Measurements from ENCODE around the gene PLAAT5. TPM values are rescaled to one million over a fixed set of nuclear protein-coding genes. Genes with fewer than 3 reads are reported as not detected.
"Not testable (repeated sequence)": the region's sequence is repeated elsewhere in the genome, so short reads cannot be mapped to it uniquely, and the experiment has no call there.

The PLAAT5 gene, protein sequence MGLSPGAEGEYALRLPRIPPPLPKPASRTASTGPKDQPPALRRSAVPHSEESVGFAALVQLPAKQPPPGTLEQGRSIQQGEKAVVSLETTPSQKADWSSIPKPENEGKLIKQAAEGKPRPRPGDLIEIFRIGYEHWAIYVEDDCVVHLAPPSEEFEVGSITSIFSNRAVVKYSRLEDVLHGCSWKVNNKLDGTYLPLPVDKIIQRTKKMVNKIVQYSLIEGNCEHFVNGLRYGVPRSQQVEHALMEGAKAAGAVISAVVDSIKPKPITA
- 17.7 TPM for total RNA-seq

DNA sequence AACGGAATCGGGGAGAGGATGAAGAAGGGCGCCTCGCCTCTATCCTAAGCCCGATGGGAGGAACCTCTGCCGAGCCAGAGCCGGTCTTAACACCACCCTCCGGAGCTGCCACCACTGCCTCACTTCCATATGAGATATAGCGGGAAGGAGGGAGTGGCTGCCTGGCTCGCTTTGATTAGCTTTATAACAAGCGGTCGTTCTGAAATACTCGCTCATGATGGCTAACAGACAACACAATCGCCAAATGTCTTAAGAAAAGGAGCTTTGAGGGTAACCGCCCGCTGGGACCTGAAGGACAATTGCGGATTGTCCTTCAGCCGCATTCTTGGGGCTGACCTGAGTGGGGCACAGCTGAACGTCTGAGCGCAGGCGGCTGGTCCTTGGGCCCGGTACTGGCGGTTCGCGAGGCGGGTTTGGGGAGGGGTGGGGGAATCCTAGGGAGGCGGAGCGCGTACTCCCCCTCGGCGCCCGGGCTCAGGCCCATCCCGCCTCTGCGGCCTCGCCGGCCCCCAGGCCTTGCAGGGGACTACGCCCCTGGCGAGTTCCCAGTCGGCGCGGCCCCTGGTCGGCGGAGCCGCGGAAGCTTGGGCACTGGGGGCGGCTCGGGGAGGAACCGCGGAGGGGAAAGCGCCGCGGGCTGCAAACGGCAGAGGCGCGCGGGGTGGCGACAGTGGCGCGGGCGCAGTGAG lies at the start of gene PLAAT5:
PLAAT5 (minus strand) TSS at position 617 of the 689 bp plus-strand sequence; CDS start at position 484, 133 bp downstream.
- ATAC-seq (peak; percentile 92), DNase-seq (ENCODE audit: low spot score) (peak; percentile 81)
- intact Hi-C loops (cut with DNase I) = no loop called here

DNA sequence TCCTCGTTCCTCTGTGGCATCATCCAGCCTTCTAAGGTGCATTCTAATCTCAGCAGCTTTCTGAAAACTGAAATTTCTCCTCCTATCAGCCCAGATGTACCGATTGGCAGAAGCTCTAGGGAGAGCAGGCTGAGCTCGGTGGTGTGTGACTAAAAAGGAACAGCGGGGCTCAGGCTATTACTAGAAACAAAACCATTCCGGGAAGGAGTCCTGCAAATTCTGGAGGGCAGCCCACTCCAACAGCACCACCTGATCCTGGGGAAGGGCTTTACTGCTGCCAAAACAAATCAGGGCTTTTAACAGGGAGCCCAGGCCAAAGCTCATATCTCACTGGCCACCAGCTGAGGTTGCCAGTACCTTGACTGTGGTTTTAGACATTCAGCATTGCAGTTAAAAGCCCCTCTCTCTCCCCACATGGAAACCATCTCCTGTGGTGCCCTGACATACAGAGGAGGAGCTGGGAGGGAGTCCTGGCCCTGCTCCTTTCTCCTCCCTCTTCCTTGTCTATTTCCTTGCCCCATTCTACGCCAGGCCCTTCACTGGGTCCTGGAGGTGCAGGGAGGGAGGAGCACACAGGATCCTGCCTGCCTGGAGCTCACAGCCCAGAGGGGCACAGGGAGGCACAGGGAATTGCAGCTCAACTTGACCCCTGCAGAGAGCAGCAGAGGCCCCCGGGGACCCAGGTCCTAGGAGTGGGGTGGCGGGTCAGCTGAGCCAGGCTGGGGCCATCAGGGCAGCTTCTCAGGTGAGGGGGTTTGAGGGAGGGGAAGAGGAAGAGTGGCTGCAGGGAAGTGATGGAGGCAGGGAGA lies 46.5 kb upstream of the PLAAT5 start:
- DNase-seq (ENCODE audit: low spot score) = peak; percentile 82
- peak; percentile 89 for ATAC-seq
- intact Hi-C loops (cut with DNase I) = no loop called here

DNA sequence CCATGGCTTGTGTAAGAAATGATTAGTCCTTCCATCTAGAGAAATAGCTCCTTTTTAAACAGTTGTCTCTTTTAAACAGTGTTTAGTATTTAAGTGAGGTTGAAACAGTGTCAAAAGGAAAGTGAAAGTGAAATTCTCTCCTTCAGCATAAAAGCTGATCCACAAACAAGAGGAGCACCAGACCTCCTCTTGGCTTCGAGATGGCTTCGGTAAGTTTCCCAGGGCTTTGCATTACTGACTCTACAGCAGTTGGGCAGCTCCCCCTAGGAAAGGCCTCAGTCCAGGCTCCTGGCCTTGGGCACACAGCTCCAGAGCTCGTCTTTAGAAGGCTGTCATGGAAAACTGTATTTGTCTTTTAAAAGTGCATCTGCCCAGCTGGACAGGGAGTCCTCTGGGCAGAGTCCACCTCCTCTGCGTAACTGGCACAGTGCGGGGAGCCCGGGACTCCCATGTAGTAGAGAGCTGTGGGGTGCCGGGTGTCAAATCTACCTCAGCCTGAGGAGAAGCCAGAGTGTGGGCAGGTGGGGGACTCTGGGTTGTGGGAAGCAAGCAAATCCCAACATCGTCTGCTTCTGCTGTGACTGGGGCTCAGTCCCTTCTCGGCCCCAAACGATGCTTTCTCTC lies 45.8 kb upstream of the PLAAT5 start, which contains the start of gene PLAAT4:
PLAAT4 (plus strand) TSS at position 140 of the 624 bp plus-strand sequence; CDS start at position 201, 61 bp downstream.
- ATAC-seq (peak; percentile 80), DNase-seq (ENCODE audit: low spot score) (no peak)
- intact Hi-C loops (cut with DNase I) = no loop called here

DNA sequence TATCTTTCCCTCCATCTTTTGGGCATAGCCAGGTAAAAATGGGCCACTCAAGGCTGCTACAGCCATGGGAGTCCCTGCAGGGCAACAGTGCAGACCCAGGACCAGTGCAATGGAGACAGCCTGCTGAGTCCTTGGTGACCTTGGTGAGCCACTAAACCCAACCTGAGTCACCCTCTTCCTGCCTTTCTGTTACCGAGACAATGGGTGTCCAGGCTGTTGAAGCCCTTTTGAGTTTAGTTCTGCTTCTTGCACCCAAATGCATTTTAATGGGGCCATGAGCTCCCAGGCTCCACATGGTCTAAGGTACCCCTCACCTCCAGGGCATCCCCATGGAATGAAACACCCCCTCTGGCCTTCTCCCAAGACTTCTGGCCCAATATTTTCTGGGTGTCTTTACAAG lies 44.8 kb upstream of the PLAAT5 start:
- DNase-seq (ENCODE audit: low spot score) = no peak
- ATAC-seq = no peak
- intact Hi-C loops (cut with DNase I) = no loop called here

DNA sequence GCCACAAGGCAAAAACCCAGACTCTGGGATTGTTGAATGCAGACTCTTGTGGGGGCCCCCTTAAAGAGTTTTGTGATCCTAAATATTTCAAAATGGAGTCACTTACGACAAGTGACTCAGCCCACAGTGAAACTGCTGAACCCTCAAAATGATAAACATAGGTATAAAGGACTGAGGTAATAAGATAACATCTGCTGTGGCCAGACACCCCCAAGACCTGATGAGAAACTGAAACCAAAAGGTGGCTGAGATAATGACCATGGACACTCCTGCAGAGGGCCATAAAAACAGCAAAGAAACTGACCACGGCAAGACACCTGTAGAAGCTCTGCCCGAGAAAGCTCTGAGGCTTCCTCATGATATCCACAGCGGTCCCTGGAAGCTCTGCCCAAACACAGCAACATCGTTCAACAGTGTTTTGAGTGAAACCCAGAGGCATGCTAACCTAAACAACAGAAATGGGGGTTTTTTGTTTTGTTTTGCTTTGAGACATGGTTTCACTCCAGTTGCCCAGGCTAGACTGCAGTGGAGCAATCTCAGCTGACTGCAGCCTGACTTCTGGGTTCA lies 44.0 kb upstream of the PLAAT5 start:
- DNase-seq (ENCODE audit: low spot score) = no peak
- intact Hi-C loops (cut with DNase I) = no loop called here
- ATAC-seq = no peak

DNA sequence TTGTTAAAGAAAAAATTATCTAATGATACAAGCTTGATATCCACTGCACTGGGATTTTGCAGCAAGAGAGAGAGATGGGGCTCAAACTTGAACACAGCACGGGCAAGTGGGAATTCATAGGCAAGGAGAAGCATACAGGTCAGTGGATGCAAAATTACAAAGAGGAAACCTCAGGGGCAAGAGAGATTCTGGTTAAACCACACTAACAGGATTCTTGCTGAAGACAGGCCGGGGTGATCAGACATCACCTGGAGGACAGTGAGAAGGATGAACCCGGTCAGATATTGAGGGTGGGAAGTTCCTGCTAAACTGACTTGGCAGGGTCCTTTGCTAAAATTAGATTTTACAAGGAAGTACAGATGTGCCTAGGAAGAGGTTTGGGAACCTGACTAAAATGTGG lies 43.1 kb upstream of the PLAAT5 start:
- ATAC-seq = no peak
- intact Hi-C loops (cut with DNase I) = no loop called here

DNA sequence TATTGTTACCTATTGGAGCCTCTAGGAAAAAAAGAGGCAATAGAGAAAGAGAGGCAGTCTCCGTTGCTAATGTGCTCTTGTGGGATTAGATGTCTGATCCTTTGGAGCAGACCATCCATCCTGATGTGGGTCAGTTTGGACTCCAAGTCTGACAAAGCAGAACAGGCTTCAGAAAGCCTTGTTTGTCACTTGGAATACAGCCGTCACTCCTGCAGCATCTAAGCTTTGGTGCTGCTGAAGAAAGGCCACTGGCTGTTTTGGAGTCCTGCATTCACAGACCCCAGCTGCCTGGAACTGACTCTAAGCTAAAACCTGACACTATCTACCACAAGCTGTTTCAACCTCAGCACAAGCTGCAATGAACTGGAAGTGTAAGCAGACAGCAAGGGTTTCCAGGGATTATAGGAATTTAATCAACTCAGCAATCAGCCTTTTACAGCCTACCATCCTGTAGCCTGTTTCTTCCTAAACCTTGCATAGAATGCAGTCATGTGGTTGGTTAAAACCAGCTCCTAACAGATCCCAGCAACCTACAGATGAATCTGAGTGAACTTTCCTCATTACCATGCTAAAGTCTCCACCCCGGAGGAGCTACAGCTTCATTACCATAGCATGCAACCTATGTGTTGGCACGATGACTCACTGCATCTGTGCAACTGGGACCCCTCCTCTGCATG lies 42.0 kb upstream of the PLAAT5 start:
- DNase-seq (ENCODE audit: low spot score) = no peak
- no peak for ATAC-seq
- intact Hi-C loops (cut with DNase I) = no loop called here

More for the DNA sequence above, 43.1 kb upstream of the PLAAT5 start:
- DNase-seq (ENCODE audit: low spot score) = no peak

DNA sequence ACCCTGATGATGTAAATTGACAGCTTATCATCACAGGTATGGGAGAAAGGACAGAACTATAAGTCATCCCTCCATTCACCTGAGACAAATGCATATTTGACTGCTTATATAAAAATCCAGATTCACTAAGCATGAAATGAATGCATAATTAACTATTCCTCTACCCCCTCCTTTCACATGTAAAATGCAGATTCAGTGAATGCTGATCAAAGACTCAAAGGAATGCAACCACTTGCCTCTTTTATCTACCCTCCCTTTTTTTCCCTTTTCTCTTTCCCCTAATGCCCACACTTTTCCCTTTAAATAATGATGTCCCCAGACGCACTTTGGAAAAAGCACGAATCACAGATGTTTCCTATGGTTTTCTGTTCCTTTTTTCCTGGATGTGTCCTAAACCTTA lies 41.1 kb upstream of the PLAAT5 start:
- intact Hi-C loops (cut with DNase I) = no loop called here
- DNase-seq (ENCODE audit: low spot score) (no peak), ATAC-seq (no peak)

DNA sequence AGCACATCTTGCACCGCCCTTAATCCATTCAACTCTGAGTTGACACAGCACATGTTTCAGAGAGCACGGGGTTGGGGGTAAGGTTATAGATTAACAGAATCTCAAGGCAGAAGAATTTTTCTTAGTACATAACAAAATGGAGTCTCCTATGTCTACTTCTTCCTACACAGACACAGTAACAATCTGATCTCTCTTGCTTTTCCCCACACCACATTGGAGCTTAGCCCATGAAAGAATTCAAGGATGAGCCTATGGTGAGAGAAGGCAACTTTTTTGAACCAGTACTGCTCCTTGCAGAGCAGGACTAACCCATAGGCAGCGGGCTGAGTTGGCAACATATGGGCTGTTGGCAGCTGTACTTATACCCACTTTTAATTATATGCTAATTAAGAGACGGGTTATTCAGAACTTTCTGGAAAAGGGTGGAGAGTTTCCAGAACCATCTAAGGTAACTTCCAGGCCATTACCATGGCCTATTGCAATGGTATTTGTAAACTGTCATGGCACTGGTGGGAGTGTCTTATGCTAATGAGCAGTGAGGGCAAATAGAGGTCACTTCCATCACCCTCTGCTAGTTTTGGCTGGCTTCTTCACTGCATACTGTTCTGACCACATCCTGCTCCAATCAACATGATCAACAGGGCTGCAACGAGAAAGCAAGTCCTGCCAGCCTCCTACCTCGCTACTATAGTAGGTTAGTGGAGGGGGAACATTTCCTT lies 40.3 kb upstream of the PLAAT5 start:
- intact Hi-C loops (cut with DNase I); DNase-seq (ENCODE audit: low spot score): not testable (repeated sequence)
- ATAC-seq = peak; percentile 90

DNA sequence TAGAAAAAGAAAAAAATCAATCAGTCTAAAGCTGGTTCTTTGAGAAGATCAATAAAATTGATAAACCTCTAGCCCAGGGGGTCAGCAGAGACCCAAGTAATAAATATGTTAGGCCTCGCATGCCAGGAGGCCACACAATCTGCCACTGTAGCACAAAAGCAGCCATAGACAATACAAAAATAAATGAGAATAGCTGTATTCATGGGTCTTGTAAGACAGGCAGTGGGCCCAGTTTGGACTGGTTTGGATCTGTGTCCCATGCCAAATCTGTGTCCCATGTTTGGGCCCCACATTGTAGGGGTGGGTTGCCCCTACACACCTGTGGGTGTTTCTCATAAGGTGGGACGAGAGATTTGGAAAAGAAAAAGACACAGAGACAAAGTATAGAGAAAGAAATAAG lies 39.1 kb upstream of the PLAAT5 start:
- DNase-seq (ENCODE audit: low spot score) (no peak), ATAC-seq (peak; percentile 24)
- intact Hi-C loops (cut with DNase I) = no loop called here

DNA sequence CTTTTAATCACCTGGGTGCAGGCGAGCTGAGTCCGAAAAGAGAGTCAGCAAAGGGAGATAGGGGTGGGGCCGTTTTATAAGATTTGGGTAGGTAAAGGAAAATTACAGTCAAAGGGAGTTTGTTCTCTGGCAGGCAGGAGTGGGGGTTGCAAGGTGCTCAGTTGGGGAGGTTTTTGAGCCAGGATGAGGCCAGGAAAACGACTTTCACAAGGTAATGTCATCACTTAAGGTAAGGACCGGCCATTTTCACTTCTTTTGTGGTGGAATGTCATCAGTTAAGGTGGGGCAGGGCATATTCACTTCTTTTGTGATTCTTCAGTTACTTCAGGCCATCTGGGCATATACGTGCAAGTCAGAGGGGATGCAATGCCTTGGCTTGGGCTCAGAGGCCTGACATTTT lies 38.4 kb upstream of the PLAAT5 start:
- intact Hi-C loops (cut with DNase I); ATAC-seq; DNase-seq (ENCODE audit: low spot score): not testable (repeated sequence)

DNA sequence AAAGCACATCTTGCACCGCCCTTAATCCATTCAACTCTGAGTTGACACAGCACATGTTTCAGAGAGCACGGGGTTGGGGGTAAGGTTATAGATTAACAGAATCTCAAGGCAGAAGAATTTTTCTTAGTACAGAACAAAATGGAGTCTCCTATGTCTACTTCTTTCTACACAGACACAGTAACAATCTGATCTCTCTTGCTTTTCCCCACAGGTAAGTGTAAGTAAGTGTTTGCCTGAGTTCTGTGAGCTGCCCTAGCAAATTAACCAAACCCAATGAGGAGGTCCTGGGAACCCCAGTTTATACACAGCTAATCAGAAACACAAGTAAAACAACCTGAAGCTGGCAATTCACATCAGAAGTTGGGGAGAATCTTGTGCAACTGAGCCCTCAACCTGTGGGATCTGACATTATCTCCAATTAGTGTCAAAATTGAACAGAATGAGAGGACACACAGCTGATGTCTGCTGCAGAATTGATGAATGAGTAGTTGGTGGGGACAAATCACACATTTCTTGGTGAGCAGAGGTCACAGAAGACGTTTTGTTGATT lies 37.8 kb upstream of the PLAAT5 start:
- ATAC-seq; DNase-seq (ENCODE audit: low spot score); intact Hi-C loops (cut with DNase I): not testable (repeated sequence)

DNA sequence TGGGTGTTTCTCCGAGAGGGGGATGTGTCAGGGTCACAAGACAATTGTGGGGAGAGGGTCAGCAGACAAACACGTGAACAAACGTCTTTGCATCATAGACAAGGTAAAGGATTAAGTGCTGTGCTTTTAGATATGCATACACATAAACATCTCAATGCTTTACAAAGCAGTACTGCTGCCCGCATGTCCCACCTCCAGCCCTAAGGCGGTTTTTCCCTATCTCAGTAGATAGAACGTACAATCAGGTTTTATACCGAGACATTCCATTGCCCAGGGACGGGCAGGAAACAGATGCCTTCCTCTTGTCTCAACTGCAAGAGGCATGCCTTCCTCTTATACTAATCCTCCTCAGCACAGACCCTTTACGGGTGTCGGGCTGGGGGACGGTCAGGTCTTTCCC lies 37.2 kb upstream of the PLAAT5 start:
- intact Hi-C loops (cut with DNase I); ATAC-seq; DNase-seq (ENCODE audit: low spot score): not testable (repeated sequence)

DNA sequence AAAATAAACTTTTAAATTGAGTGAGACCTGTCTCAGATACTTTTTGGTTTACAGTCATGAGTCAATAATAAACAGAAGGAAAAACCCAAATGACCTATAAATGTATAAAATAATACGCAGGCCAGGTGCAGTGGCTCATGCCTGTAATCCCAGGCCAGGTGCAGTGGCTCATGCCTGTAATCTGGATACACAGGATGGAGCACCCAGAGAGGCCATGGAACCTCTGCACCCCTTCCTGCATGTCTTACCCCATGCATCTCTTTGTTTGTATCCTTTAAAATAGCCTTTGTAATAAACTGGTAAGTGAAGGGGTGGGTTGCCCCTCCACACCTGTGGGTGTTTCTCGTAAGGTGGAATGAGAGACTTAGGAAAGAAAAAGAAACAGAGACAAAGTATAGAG lies 36.7 kb upstream of the PLAAT5 start:
- intact Hi-C loops (cut with DNase I) = no loop called here
- ATAC-seq (no peak), DNase-seq (ENCODE audit: low spot score) (no peak)

DNA sequence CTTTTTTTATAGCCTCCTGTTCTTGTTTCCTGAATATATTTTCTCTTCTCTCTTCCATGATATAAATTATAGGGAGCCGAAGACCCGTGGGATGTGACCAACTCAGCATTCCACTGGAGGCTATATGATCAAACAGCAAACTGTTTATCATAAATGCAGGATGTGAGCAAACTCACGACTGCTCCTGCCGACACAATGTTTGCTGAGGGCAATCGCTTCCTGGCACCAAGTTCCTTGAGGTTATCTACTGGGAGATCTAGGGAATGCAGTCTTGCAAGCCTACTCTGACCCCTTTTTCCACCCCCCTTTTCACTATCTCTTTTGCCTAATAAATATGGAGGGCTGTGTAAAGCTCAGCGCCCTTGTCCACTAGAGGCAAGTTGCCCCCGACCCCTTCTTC lies 32.2 kb upstream of the PLAAT5 start:
- no peak for ATAC-seq
- intact Hi-C loops (cut with DNase I) = no loop called here
- no peak for DNase-seq (ENCODE audit: low spot score)

DNA sequence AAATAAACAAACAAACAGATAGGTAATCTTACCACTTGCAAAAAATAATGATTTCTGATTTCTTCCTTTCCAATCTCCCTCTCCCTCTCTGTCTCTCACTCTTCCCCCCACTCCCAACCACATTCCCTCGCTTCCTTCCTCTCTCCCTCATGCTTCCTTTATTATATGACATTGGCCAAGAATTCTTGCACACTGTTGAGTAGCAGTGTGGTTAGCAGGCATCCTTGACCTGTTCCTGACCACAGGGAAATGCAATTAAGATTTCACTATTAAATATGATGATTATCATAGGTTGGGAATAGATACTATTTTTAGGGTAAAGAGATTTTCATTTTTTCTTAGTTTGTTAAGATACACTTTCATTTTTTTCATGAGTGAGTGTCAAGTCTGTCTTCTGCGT lies 30.9 kb upstream of the PLAAT5 start:
- ATAC-seq (no peak), DNase-seq (ENCODE audit: low spot score) (no peak)
- intact Hi-C loops (cut with DNase I) = no loop called here

DNA sequence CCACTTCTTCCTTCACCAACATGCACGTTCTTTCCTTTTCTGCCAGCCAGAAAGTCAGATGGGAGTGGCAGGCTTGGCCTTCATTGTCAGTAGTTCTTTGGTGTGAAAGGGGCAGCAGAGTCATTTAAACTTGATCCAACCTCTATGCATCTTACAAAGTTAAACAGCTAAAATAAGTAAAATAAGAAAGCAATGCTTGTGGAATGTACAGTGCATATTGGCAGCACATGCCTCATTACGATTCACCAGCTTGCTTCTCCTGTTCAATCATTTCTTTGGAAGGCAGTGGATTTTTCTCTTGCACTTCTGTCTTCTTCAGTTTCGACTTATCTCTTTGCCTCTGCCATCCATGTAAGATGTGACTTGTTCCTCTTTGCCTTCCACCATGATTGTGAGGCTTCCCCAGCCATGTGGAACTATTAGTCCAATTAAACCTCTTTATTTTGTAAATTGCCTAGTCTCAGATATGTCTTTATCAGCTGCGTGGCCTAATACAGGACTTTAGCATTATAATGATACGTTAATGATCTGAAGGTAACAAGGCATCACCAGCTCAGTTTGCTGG lies 29.7 kb upstream of the PLAAT5 start:
- no peak for DNase-seq (ENCODE audit: low spot score)
- ATAC-seq = no peak
- intact Hi-C loops (cut with DNase I) = no loop called here
